VCaP (cell line): ENCODE data around the gene S1PR3.
"Not testable (repeated sequence)": the region's sequence is repeated elsewhere in the genome, so short reads cannot be mapped to it uniquely, and the experiment has no call there.

ENCODE experiments used
- H3K27ac ChIP-seq: fragments of 450-650 bp; 2 replicates; pipeline ENCODE4 v1.5.1; 2017
- TF ChIP-seq, protein P1 (sequence below): fragments of 450-650 bp; conservative IDR thresholded peaks from 2 replicates; pipeline ENCODE4 v1.5.1; 2017; ENCODE audit warnings: mild to moderate bottlenecking, moderate library complexity

S1PR3 gene

DNA sequence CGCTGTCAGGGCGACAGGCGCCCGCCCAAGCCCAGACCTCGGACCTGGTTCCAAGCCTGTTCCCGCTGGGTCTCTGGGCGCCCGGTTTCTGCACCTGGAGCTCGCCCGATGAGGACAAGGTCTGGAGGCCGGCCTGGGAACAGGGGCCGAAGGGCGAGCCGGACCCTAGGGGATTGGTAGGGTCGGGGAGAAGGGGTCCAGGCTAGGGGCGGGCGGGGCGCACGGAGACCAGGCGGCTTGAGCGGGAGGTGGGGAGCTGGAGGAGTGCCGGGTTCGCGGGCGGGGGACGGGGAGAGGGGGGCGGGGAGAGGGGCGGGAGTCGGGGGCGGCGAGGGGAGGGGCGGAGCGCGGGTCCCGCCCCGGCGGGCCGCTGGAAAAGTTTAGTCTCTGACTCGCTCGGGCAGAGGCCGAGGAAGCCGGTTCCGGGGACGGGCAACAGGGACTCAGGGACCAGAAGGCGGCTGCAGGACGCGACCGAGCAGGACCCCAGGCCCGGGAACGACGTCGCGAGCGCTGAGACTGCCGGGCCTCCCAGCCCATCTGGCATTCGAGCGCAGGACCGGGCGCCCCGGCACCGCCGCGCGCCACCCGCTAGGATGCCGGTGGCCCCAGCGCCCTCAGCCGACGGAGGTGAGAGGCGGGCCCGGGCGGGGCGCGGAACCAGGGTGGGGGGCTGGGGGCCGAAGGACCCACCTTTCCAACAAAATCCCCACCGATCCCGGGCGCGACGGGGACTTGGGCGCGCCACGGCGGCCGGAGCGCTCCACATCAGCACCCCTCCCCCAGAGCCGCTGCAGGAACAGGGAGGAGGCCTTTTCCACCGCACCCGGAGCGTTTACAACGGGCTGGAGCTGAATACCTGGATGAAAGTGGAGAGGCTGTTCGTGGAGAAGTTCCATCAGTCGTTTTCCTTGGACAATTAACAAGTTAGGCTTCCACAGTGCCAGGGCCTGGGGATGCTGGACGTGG, at the start of gene S1PR3:
Gene S1PR3 (plus strand): TSS at position 403 of the 969 bp plus-strand sequence. CDS start 9,733 bp downstream, outside the sequence.
- H3K27ac ChIP-seq: no peak within 1 kb of the TSS; the same call in 1 of the 2 replicates

DNA sequence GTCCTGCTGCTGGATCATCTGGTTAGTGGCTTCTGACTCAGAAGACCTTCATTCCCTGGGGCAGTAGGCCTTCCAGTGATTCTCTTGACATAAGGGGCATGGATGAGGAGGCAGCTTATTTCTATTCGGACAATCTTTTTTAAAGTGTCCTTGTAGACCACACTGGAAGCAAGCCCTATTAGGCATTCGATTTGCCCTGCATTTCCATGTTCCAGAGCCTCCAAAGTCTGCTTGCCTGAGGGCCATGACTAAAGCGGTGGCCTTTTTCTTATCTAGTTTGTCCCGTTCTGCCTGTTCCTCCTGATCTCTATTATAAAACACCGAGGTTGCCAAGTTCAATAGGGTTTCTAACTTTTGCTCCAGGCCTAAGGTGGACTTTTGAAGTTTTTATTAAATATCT, 49.7 kb upstream of the S1PR3 start:
- not testable (repeated sequence) for H3K27ac ChIP-seq

More for the DNA sequence above, at the start of gene S1PR3:
- TF ChIP-seq, protein P1, sequence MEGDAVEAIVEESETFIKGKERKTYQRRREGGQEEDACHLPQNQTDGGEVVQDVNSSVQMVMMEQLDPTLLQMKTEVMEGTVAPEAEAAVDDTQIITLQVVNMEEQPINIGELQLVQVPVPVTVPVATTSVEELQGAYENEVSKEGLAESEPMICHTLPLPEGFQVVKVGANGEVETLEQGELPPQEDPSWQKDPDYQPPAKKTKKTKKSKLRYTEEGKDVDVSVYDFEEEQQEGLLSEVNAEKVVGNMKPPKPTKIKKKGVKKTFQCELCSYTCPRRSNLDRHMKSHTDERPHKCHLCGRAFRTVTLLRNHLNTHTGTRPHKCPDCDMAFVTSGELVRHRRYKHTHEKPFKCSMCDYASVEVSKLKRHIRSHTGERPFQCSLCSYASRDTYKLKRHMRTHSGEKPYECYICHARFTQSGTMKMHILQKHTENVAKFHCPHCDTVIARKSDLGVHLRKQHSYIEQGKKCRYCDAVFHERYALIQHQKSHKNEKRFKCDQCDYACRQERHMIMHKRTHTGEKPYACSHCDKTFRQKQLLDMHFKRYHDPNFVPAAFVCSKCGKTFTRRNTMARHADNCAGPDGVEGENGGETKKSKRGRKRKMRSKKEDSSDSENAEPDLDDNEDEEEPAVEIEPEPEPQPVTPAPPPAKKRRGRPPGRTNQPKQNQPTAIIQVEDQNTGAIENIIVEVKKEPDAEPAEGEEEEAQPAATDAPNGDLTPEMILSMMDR: no peak

DNA sequence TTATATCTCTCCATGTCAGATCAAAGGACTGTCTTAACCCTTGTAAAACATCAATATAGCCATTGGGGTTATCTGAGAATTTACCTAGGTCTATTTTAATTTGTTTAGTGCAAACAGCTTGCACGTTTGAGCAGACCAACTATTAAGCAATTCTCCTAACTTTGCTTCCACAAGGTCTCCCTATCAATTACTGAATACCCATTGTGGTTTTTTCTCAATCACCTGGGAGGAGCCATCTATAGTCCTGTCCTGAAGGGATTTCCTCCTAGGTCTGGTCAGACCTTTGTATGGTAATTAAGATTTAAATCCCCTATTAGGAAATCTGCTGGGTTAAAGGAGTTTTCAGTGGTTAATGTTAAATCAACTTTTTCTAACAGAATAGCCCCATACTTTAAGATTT, 48.9 kb upstream of the S1PR3 start:
- TF ChIP-seq, protein P1: no peak
- H3K27ac ChIP-seq: no peak overlapping the region; the same call in 1 of the 2 replicates

DNA sequence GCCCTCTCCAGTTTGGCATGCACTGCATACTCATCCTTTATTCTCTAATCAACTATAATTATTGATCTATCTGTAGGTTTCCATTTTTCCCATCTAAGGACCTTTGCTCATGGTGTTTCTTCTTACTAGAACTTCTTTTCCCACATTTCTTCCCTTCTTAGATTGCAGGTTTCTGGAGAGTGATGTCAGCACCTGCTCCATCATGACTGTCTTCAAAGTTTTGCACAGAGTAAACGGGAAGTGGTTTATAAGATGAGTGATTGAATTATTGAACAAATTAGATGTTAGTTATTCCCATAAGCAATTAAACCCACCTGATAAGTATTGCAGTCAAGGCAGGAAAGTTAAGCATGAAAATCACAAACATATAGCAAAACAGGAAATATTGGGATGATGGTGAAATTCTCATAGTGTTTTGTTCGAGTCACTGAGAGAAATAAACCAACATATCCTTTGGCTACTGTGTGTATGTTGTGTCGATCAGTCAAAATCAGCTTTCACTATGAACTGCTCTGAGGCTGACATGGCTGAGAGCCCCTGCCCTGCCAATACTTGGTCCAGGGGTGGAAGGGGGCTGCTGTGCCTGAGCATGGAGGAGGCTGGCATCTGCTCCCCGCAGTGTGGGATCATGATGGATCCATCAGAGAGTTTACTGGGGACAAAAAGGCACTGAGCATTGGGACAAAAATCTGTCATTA, 45.5 kb upstream of the S1PR3 start:
- H3K27ac ChIP-seq: no peak overlapping the region
- TF ChIP-seq, protein P1: no peak

DNA sequence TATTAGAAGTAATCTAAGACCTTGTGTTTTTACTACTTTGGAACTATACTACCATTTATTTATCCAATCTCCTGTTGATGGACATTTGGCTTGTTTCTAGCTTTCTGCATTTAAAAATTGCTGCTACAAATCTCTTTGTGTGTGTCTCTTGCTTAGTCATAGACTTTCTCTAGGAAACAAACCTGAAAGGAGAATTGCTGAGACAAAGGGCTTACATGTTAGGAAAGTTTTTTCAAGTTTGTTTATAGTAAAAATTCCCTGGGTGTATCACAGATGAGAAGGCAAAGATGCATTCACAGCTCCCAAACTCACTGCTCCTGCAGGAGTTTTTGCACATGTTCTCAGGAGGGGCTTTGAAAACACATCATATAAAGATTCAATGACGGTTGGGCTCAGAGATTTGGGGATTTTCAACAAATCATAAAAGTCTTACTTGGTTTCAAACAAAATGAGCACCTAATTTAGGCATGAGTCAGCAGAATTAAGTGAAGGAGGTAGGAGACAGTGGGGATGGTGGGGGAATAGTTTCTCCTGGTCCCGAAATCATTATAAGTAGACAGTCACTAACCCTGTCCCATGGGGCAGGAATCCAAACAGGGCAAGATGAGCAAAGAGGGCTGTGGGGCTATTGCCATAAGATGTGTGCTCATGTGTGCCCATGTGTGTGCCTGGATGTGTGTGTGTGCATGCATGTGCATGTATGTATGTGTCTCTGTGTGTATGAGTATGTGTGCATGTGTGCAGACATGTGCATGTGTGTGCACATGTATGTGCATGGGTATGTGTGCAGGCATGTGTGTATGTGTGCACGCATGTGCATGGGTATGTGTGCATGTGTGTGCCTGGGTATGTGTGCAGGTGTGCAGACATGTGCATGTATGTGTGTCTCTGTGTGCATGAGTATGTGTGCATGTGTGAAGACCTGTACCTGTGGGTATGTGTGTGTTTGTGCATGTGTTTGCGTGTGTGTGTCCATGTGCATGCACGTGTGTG, 43.4 kb upstream of the S1PR3 start:
- TF ChIP-seq, protein P1: no peak
- no peak overlapping the region for H3K27ac ChIP-seq

DNA sequence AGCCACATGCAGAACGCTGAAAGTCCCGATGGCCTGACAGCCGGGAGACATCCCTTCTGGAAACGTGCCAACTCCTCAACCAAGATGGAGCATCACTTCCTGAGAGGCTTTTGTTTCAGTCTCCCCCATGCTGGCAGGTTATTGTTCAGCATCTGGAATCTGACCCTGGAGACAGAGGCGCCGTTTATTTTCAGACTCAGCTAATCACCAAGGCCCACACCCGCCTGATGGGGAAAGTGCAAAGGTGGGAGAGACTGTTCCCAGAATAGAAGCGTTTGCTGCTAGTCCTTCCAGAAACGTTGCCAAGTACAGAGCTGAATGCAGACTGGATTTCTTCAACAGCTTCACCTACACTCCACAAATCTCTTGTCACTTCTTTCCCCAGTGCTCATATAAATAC, 41.8 kb upstream of the S1PR3 start:
- TF ChIP-seq, protein P1: no peak

DNA sequence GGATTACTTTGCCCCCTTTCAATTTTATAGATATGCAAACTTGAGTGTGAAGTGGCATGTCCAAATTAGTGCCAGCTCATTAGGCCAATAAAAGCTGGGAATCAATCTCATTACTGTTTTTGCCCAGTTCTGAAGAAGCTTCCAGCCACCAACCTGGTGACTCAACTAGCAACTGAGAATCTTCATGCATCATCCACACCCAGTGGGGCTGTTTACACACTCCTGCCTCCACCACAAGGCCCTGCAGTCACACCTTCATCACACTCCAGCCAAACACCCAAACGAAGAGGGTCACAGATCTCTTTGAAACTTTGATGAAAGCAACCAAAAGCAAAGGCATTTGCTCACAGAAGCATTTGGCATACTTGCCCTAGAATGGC, 41.3 kb upstream of the S1PR3 start:
- TF ChIP-seq, protein P1: no peak

More for the DNA sequence above, 41.8 kb upstream of the S1PR3 start:
- no peak overlapping the region for H3K27ac ChIP-seq

More for the DNA sequence above, 41.3 kb upstream of the S1PR3 start:
- no peak overlapping the region for H3K27ac ChIP-seq
